ENCODE results near the gene ANKRD22. TPM values are rescaled to one million over a fixed set of nuclear protein-coding genes. Genes with fewer than 3 reads are reported as not detected.

ANKRD22 gene
- total and polyA plus RNA-seq, 2 donors (not counting 3 experiments of a cell fraction or from before 2014, with no cell fraction given): not detected

DNA sequence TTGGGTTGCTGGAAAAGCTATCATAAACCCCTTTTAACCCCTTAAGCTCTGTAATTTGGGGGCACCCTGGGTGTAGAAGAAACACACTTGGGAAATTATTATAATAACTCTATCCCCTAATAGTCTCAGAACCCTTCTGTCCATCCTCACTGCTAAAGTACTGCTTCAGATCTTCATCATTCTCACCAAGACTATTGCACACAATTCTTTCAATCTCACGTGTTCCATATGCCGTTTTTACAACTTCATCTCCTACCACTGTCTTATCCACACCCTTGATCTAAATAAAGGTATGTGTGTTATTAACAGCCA is 15.8 kb downstream of the ANKRD22 start:
- H3K27me3 ChIP-seq (ENCODE audit: control insufficient read depth in 2 of 2, insufficient read depth in 2 of 2, low read length in 2 of 2): peaks cover 0 to under 1% of the 10 kb centered on the region in 2 experiments
- no TSS peak for BruUV-seq (replicated peaks)
- no peak overlapping the region for H3K4me2 ChIP-seq (ENCODE audit: insufficient read depth, low read length)
- H3K4me3 ChIP-seq (replicated peaks in 1 of 3; ENCODE audit: insufficient read depth in 1 of 3, low read depth in 1 of 3, low read length in 3 of 3): no peak overlapping the region
- dilution Hi-C loops (cut with MboI; ENCODE audit: extremely low pct_ligation_motif_present, low sequenced_read_pairs): no loop called here
- H3K4me1 ChIP-seq (ENCODE audit: control insufficient read depth, extremely low read depth, insufficient read depth, low read length): no peaks in the 10 kb centered on the region
- H3K36me3 ChIP-seq (ENCODE audit: control insufficient read depth in 2 of 2, extremely low read depth in 1 of 2, insufficient read depth in 2 of 2, low read length in 2 of 2): no peaks in the 10 kb centered on the region
- FAIRE-seq: no peak
- intact Hi-C loops (cut with micrococcal nuclease): loop anchor here (1.0 kb wide), 4 partner anchors 44 to 381 kb away; partner anchors contain the start of gene STAMBPL1
- H4K20me1 ChIP-seq (replicated peaks; ENCODE audit: control insufficient read depth, extremely low read depth, insufficient read depth, low read length): no peaks in the 10 kb centered on the region
- CTCF ChIA-PET: interaction anchor here (0.6 to 12.3 kb wide), 29 partner anchors 9 to 411 kb away, joined by 3 to 584 read pairs (median 5); partner anchors contain the start of genes ANKRD22, CH25H, FAS and RNLS
- H3K27ac ChIP-seq (ENCODE audit: insufficient read depth, low read depth, low read length): no peak overlapping the region
- no peaks in the 10 kb centered on the region for H3K79me2 ChIP-seq (ENCODE audit: control insufficient read depth, insufficient read depth, low read length)
- H3K9me3 ChIP-seq (replicated peaks; ENCODE audit: control insufficient read depth, insufficient read depth, low read length): no peaks in the 10 kb centered on the region
- H3K9ac ChIP-seq (replicated peaks; ENCODE audit: extremely low read depth, insufficient read depth, low read length): no peak overlapping the region
- POLR2A ChIA-PET: no interaction called here
- no peak for DNase-seq (ENCODE audit: low read depth, low spot score)
- no peaks in the 10 kb centered on the region for H3K9me1 ChIP-seq (replicated peaks; ENCODE audit: control insufficient read depth, extremely low read depth, insufficient read depth, low read length)
- TF ChIP-seq EZH2 (IDR thresholded peaks at IDR 0.05; ENCODE audit: borderline replicate concordance, low read depth, low read length, severe bottlenecking) (no peak), FOS (IDR thresholded peaks at IDR 0.05; ENCODE audit: borderline replicate concordance, insufficient read depth, low read length) (no peak), POLR2A (IDR thresholded peaks at IDR 0.05; ENCODE audit: low read depth, low read length) (no peak), POLR2AphosphoS5 (IDR thresholded peaks at IDR 0.05; ENCODE audit: insufficient read depth, low read depth, low read length) (no peak)
- H2AFZ ChIP-seq (ENCODE audit: low read depth, low read length): no peak overlapping the region

- H4K20me1 ChIP-seq (replicated peaks; ENCODE audit: control insufficient read depth, extremely low read depth, insufficient read depth, low read length): no peaks in the 10 kb centered on the region
- DNase-seq (ENCODE audit: low read depth, low spot score) (peak; percentile 85), FAIRE-seq (peak; percentile 89)
- dilution Hi-C loops (cut with MboI; ENCODE audit: extremely low pct_ligation_motif_present, low sequenced_read_pairs): no loop called here
- H3K36me3 ChIP-seq (ENCODE audit: control insufficient read depth in 2 of 2, extremely low read depth in 1 of 2, insufficient read depth in 2 of 2, low read length in 2 of 2): no peaks in the 10 kb centered on the region
- no peak for TF ChIP-seq JUN (IDR thresholded peaks at IDR 0.05; ENCODE audit: borderline replicate concordance, insufficient read depth, insufficient read length, low read depth)
- no peak for TF ChIP-seq MYC (IDR thresholded peaks at IDR 0.05; ENCODE audit: low read depth, low read length)
- no peak for TF ChIP-seq POLR2AphosphoS5 (IDR thresholded peaks at IDR 0.05; ENCODE audit: insufficient read depth, low read depth, low read length)
- TF ChIP-seq EZH2 (IDR thresholded peaks at IDR 0.05; ENCODE audit: borderline replicate concordance, low read depth, low read length, severe bottlenecking): no peak
- no peak for TF ChIP-seq FOS (IDR thresholded peaks at IDR 0.05; ENCODE audit: borderline replicate concordance, insufficient read depth, low read length)
- TF ChIP-seq, protein P1, sequence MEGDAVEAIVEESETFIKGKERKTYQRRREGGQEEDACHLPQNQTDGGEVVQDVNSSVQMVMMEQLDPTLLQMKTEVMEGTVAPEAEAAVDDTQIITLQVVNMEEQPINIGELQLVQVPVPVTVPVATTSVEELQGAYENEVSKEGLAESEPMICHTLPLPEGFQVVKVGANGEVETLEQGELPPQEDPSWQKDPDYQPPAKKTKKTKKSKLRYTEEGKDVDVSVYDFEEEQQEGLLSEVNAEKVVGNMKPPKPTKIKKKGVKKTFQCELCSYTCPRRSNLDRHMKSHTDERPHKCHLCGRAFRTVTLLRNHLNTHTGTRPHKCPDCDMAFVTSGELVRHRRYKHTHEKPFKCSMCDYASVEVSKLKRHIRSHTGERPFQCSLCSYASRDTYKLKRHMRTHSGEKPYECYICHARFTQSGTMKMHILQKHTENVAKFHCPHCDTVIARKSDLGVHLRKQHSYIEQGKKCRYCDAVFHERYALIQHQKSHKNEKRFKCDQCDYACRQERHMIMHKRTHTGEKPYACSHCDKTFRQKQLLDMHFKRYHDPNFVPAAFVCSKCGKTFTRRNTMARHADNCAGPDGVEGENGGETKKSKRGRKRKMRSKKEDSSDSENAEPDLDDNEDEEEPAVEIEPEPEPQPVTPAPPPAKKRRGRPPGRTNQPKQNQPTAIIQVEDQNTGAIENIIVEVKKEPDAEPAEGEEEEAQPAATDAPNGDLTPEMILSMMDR (IDR thresholded peaks at IDR 0.05; ENCODE audit: extremely low read depth in 1 of 2, insufficient read depth in 1 of 2, low read depth in 1 of 2, low read length in 2 of 2): peak; percentile 83 to 88
- no peak for TF ChIP-seq POLR2A (IDR thresholded peaks at IDR 0.05; ENCODE audit: low read depth, low read length)
- TF ChIP-seq, protein P2, sequence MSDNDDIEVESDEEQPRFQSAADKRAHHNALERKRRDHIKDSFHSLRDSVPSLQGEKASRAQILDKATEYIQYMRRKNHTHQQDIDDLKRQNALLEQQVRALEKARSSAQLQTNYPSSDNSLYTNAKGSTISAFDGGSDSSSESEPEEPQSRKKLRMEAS (IDR thresholded peaks at IDR 0.05; ENCODE audit: insufficient read depth, insufficient read length): peak; percentile 8
- TF ChIP-seq GATA2 (IDR thresholded peaks at IDR 0.05; ENCODE audit: insufficient read depth, insufficient read length, low read depth, low read length): no peak
- no peaks in the 10 kb centered on the region for H3K9me3 ChIP-seq (replicated peaks; ENCODE audit: control insufficient read depth, insufficient read depth, low read length)
- H3K4me2 ChIP-seq (ENCODE audit: insufficient read depth, low read length): no peak overlapping the region
- no peaks in the 10 kb centered on the region for H3K9me1 ChIP-seq (replicated peaks; ENCODE audit: control insufficient read depth, extremely low read depth, insufficient read depth, low read length)
- no TSS peak for BruUV-seq (replicated peaks)
- peaks cover 0 to 2% of the 10 kb centered on the region in 2 experiments for H3K27me3 ChIP-seq (ENCODE audit: control insufficient read depth in 2 of 2, insufficient read depth in 2 of 2, low read length in 2 of 2)
- H3K4me1 ChIP-seq (ENCODE audit: control insufficient read depth, extremely low read depth, insufficient read depth, low read length): no peaks in the 10 kb centered on the region
- ChIA-PET POLR2A (no interaction called here), CTCF (interaction anchor here (0.6 to 12.3 kb wide), 36 partner anchors 8 to 411 kb away, joined by 3 to 584 read pairs (median 4); partner anchors contain the start of genes ANKRD22, CH25H, FAS and RNLS)
- no peak overlapping the region for H2AFZ ChIP-seq (ENCODE audit: low read depth, low read length)
- H3K79me2 ChIP-seq (ENCODE audit: control insufficient read depth, insufficient read depth, low read length): no peaks in the 10 kb centered on the region
- H3K9ac ChIP-seq (replicated peaks; ENCODE audit: extremely low read depth, insufficient read depth, low read length): no peak overlapping the region
- no peak overlapping the region for H3K27ac ChIP-seq (ENCODE audit: insufficient read depth, low read depth, low read length)
- H3K4me3 ChIP-seq (replicated peaks in 1 of 3; ENCODE audit: insufficient read depth in 1 of 3, low read depth in 1 of 3, low read length in 3 of 3): no peak overlapping the region
- intact Hi-C loops (cut with micrococcal nuclease): loop anchor here (1.0 kb wide), 4 partner anchors 45 to 382 kb away; partner anchors contain the start of gene STAMBPL1
Measured at GRCh38 chr10:88835096-88835909, 16.3 kb downstream of the ANKRD22 start.
